ENCODE measurements around the gene NEK9.

Gene NEK9

GRCh38 chr14:75095690-75096089 is 31.2 kb downstream of the NEK9 start:
- Histone ChIP-seq H2AFZ (ENCODE audit: low read depth, low read length) (no peak overlapping the region), H3K9ac (ENCODE audit: low read length) (peak overlapping the region; percentile 6), H3K4ac (ENCODE audit: low read depth in 1 of 2, low read length in 2 of 2) (no peak overlapping the region), H2BK120ac (ENCODE audit: low read depth, low read length) (no peak overlapping the region), H3K4me1 (ENCODE audit: control insufficient read depth, insufficient read depth, low read depth, low read length) (no peaks in the 10 kb centered on the region), H3K4me2 (ENCODE audit: low read length, poor library complexity, severe bottlenecking) (no peak overlapping the region), H2BK12ac (ENCODE audit: low read length in 2 of 2) (no peak overlapping the region), H4K91ac (ENCODE audit: low read length) (no peak overlapping the region), H2BK5ac (ENCODE audit: low read depth, low read length, poor library complexity, severe bottlenecking) (no peak overlapping the region), H3K27ac (ENCODE audit: low read length, poor library complexity, severe bottlenecking) (no peak overlapping the region), H3K4me3 (ENCODE audit: insufficient read depth in 1 of 2, low read depth in 1 of 2, low read length in 2 of 2) (no peak overlapping the region), H3K36me3 (ENCODE audit: control insufficient read depth in 1 of 2, insufficient read depth in 2 of 2, low read depth in 1 of 2, low read length in 2 of 2) (peaks cover 16 to 78% of the 10 kb centered on the region in 2 experiments), H2BK15ac (ENCODE audit: low read depth, poor library complexity, severe bottlenecking) (no peak overlapping the region), H4K8ac (ENCODE audit: low read length) (no peak overlapping the region), H3K18ac (ENCODE audit: low read depth in 1 of 2, low read length in 2 of 2) (no peak overlapping the region), H3K79me1 (replicated peaks; ENCODE audit: low read length, poor library complexity, severe bottlenecking) (peaks cover 1% of the 10 kb centered on the region), H3K23ac (ENCODE audit: low read length in 2 of 2) (no peak overlapping the region), H2AK5ac (ENCODE audit: low read length, severe bottlenecking) (no peak overlapping the region), H3K14ac (ENCODE audit: low read length in 2 of 2) (no peak overlapping the region), H3K9me3 (ENCODE audit: control insufficient read depth, low read length) (no peaks in the 10 kb centered on the region), H3K27me3 (ENCODE audit: control insufficient read depth in 1 of 2, insufficient read depth in 1 of 2, low read length in 2 of 2) (no peaks in the 10 kb centered on the region)
- WGBS = over 99% methylated on average over 4 of the region's 4 CpGs
- DNase-seq = no peak

- no peak overlapping the region for H3K23ac ChIP-seq (ENCODE audit: low read length in 2 of 2)
- no peak overlapping the region for H3K18ac ChIP-seq (ENCODE audit: low read depth in 1 of 2, low read length in 2 of 2)
- H2BK5ac ChIP-seq (ENCODE audit: low read depth, low read length, poor library complexity, severe bottlenecking) = no peak overlapping the region
- H3K27ac ChIP-seq (ENCODE audit: low read length, poor library complexity, severe bottlenecking) = no peak overlapping the region
- no peak overlapping the region for H2BK12ac ChIP-seq (ENCODE audit: low read length in 2 of 2)
- H3K9ac ChIP-seq (ENCODE audit: low read length) = peak overlapping the region; percentile 6
- no peak overlapping the region for H2AK5ac ChIP-seq (ENCODE audit: low read length, severe bottlenecking)
- H4K8ac ChIP-seq (ENCODE audit: low read length) = no peak overlapping the region
- H3K4me3 ChIP-seq (ENCODE audit: insufficient read depth in 1 of 2, low read depth in 1 of 2, low read length in 2 of 2) = no peak overlapping the region
- H2AFZ ChIP-seq (ENCODE audit: low read depth, low read length) = no peak overlapping the region
- H3K4me2 ChIP-seq (ENCODE audit: low read length, poor library complexity, severe bottlenecking) = no peak overlapping the region
- H3K14ac ChIP-seq (ENCODE audit: low read length in 2 of 2) = no peak overlapping the region
- no peaks in the 10 kb centered on the region for H3K4me1 ChIP-seq (ENCODE audit: control insufficient read depth, insufficient read depth, low read depth, low read length)
- H2BK15ac ChIP-seq (ENCODE audit: low read depth, poor library complexity, severe bottlenecking) = no peak overlapping the region
- DNase-seq = no peak
- H3K36me3 ChIP-seq (ENCODE audit: control insufficient read depth in 1 of 2, insufficient read depth in 2 of 2, low read depth in 1 of 2, low read length in 2 of 2) = peaks cover 13 to 78% of the 10 kb centered on the region in 2 experiments
- no peaks in the 10 kb centered on the region for H3K27me3 ChIP-seq (ENCODE audit: control insufficient read depth in 1 of 2, insufficient read depth in 1 of 2, low read length in 2 of 2)
- WGBS = 97% methylated on average over 2 of the region's 3 CpGs
- no peaks in the 10 kb centered on the region for H3K9me3 ChIP-seq (ENCODE audit: control insufficient read depth, low read length)
- H2BK120ac ChIP-seq (ENCODE audit: low read depth, low read length) = no peak overlapping the region
- H3K4ac ChIP-seq (ENCODE audit: low read depth in 1 of 2, low read length in 2 of 2) = no peak overlapping the region
- H4K91ac ChIP-seq (ENCODE audit: low read length) = no peak overlapping the region
- H3K79me1 ChIP-seq (replicated peaks; ENCODE audit: low read length, poor library complexity, severe bottlenecking) = peaks cover 1% of the 10 kb centered on the region
Measured at GRCh38 chr14:75094896-75095295, 32.0 kb downstream of the NEK9 start.

DNA sequence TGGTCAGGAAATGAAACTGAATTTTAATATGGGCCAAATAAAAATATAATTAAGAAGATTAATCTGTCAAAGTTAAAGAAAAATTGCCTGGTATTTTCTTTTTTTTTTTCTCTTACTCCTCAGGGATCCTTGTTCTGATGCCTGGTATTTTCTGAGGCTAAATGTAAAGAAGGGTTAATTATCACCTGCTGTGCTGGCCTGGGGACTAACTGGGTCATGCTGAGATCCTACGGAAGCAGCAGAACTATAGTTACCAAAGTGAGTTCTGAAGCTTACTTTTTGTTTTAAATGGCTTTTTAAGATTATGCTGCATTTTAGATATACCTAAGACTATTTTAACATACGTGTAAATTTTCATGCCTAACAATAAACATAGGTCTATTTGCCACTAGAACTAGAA is 34.1 kb downstream of the NEK9 start:
- Histone ChIP-seq H3K27me3 (ENCODE audit: control insufficient read depth in 1 of 2, insufficient read depth in 1 of 2, low read length in 2 of 2) (no peaks in the 10 kb centered on the region), H2AK5ac (ENCODE audit: low read length, severe bottlenecking) (no peak overlapping the region), H3K36me3 (ENCODE audit: control insufficient read depth in 1 of 2, insufficient read depth in 2 of 2, low read depth in 1 of 2, low read length in 2 of 2) (peaks cover 16 to 65% of the 10 kb centered on the region in 2 experiments), H2BK12ac (ENCODE audit: low read length in 2 of 2) (no peak overlapping the region), H3K18ac (ENCODE audit: low read depth in 1 of 2, low read length in 2 of 2) (no peak overlapping the region), H3K27ac (ENCODE audit: low read length, poor library complexity, severe bottlenecking) (no peak overlapping the region), H3K4me1 (ENCODE audit: control insufficient read depth, insufficient read depth, low read depth, low read length) (no peaks in the 10 kb centered on the region), H3K14ac (ENCODE audit: low read length in 2 of 2) (no peak overlapping the region), H3K79me1 (replicated peaks; ENCODE audit: low read length, poor library complexity, severe bottlenecking) (no peaks in the 10 kb centered on the region), H3K4me2 (ENCODE audit: low read length, poor library complexity, severe bottlenecking) (no peak overlapping the region), H3K4ac (ENCODE audit: low read depth in 1 of 2, low read length in 2 of 2) (no peak overlapping the region), H4K8ac (ENCODE audit: low read length) (no peak overlapping the region), H3K23ac (ENCODE audit: low read length in 2 of 2) (no peak overlapping the region), H3K4me3 (ENCODE audit: insufficient read depth in 1 of 2, low read depth in 1 of 2, low read length in 2 of 2) (no peak overlapping the region), H2BK120ac (ENCODE audit: low read depth, low read length) (no peak overlapping the region), H2BK15ac (ENCODE audit: low read depth, poor library complexity, severe bottlenecking) (no peak overlapping the region), H3K9me3 (ENCODE audit: control insufficient read depth, low read length) (no peaks in the 10 kb centered on the region), H2AFZ (ENCODE audit: low read depth, low read length) (no peak overlapping the region), H4K91ac (ENCODE audit: low read length) (no peak overlapping the region), H3K9ac (ENCODE audit: low read length) (no peak overlapping the region), H2BK5ac (ENCODE audit: low read depth, low read length, poor library complexity, severe bottlenecking) (no peak overlapping the region)
- no peak for DNase-seq
- WGBS = 95% methylated on average over 1 of the region's 2 CpGs

DNA sequence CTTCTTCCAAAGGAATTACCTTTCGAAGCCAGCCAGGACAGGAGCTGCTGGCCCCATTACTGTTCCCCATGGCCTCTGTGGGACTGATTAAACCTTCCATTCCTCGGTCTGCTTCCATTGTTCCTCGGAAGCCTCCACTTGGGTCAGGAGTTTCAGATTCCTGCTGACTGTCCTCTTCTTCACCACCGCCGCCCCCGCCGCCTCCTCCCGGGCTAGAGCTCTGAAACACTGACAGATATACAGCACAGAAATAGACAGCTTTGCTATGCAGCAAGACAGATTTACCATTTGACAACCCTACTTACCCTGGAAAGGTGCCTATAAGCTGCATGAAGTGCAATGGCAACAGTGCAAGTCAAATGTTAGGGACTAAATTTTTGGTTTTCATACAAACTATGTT is 35.6 kb downstream of the NEK9 start:
- Histone ChIP-seq H2BK120ac (ENCODE audit: low read depth, low read length) (no peak overlapping the region), H3K4me2 (ENCODE audit: low read length, poor library complexity, severe bottlenecking) (no peak overlapping the region), H2AFZ (ENCODE audit: low read depth, low read length) (no peak overlapping the region), H3K79me1 (replicated peaks; ENCODE audit: low read length, poor library complexity, severe bottlenecking) (no peaks in the 10 kb centered on the region), H2BK5ac (ENCODE audit: low read depth, low read length, poor library complexity, severe bottlenecking) (no peak overlapping the region), H3K27me3 (ENCODE audit: control insufficient read depth in 1 of 2, insufficient read depth in 1 of 2, low read length in 2 of 2) (no peaks in the 10 kb centered on the region), H3K4ac (ENCODE audit: low read depth in 1 of 2, low read length in 2 of 2) (no peak overlapping the region), H3K14ac (ENCODE audit: low read length in 2 of 2) (no peak overlapping the region), H3K27ac (ENCODE audit: low read length, poor library complexity, severe bottlenecking) (no peak overlapping the region), H3K9me3 (ENCODE audit: control insufficient read depth, low read length) (no peaks in the 10 kb centered on the region), H3K36me3 (ENCODE audit: control insufficient read depth in 1 of 2, insufficient read depth in 2 of 2, low read depth in 1 of 2, low read length in 2 of 2) (peaks cover 17 to 65% of the 10 kb centered on the region in 2 experiments), H2AK5ac (ENCODE audit: low read length, severe bottlenecking) (no peak overlapping the region), H3K18ac (ENCODE audit: low read depth in 1 of 2, low read length in 2 of 2) (no peak overlapping the region), H2BK12ac (ENCODE audit: low read length in 2 of 2) (no peak overlapping the region), H3K9ac (ENCODE audit: low read length) (no peak overlapping the region), H4K91ac (ENCODE audit: low read length) (no peak overlapping the region), H4K8ac (ENCODE audit: low read length) (no peak overlapping the region), H3K4me3 (ENCODE audit: insufficient read depth in 1 of 2, low read depth in 1 of 2, low read length in 2 of 2) (no peak overlapping the region), H3K23ac (ENCODE audit: low read length in 2 of 2) (no peak overlapping the region), H2BK15ac (ENCODE audit: low read depth, poor library complexity, severe bottlenecking) (no peak overlapping the region), H3K4me1 (ENCODE audit: control insufficient read depth, insufficient read depth, low read depth, low read length) (no peaks in the 10 kb centered on the region)
- WGBS = 92% methylated on average over 8 of the region's 8 CpGs
- no peak for DNase-seq
